ENCODE measurements around the gene SOCS7. TPM values are rescaled to one million over a fixed set of nuclear protein-coding genes. Genes with fewer than 3 reads are reported as not detected.
A peak's percentile ranks its signal among the peaks of the same experiment; 100 is the strongest.

The SOCS7 gene
- total RNA-seq, 1 donor from 2014 or later = 24.6 TPM

DNA sequence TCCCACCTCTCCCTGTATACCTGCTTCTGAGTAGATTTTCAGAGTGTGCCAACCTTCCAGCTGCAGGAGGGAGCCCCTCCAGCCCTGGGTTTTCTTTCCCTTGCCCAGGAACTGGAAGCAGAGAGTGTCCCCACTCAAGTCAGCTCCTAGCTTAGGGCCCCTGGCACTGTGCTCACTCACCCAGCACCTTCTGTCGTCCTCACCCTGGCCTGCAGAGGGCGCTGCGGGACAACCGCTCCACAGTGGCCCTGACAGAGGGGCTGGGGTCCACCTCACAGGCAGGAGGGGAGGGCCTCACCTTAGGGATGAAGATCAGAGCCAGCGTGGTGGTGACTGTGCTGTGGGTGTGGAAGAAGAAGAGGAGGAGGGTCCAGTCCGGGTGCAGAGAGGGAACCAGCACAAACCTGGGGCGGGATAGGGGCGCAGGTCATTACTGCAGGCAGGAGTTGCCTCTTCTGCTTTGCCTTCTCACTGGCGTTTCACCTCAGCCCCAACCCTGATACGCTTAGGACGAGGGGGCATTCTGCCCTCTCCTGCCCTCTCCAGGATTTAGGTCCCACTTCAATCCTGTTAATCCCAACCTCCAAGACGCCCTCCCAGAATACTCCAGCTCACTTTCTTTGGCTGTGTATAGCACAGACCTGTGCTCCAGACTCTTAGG lies 17.9 kb upstream of the SOCS7 start:
- ATAC-seq (no peak), DNase-seq (ENCODE audit: low spot score) (no peak)
- intact Hi-C loops (cut with DNase I) = no loop called here

DNA sequence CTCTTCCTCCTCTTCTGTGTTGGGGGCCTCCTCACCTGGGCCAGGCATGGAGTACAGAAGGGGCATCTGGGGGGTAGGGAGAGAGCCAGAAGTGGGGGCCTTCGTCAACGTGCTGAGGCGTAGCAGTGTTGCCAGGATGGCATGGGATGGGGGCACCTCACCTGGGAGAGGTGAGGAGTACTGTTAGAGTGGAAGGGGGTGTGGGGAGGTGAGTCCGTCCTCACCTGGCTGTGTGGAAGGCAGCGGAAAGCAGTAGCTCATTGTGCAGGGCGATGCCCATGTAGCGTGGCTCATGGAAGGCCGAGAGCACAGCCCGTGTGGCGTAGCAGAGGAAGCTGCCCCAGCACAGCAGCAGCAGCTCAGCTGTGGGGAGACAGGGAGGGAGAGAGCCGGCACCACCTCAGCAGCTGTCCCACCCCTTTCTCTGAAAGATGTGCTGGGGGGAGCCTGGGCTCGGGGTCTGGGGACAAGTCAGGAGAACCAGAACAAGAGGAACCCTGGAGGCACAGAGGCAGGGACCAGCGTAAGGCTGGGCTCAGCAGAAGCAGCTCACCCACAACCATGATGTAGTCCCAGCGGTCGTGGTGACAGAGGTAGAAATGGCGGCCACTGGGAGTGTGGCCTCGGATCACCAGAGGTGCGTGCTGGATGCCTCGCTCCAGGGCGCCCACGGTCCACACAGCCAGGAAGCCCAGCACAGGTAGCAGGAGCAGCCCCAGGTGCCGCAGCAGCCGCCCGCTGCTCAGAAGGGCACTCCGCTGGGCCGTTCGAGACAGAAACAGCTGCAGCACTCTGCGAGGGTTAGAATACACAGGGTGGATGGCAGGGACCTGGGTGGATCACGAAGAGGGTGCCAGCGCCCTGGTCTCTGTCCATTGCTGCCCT lies 16.9 kb upstream of the SOCS7 start:
- intact Hi-C loops (cut with DNase I) = no loop called here

DNA sequence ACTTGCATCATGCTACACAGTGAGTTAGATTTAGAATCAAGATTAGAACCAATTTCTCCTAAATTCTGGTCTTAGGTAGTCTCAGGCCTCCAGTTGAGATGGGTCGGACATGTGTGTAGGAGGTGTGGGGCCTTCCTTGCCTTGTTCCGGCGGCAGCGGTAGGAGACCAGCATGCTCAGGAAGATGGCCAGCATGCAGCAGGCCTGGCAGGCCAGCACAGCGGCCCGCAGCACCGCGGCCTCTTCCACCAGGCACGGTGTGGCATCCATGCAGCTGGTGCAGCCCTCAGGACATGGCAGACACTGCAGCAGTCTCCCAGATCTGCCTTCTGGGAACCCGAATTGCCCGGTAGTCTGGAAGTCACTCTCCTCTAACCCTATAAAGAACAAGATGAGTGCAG lies 14.8 kb upstream of the SOCS7 start:
- DNase-seq (ENCODE audit: low spot score) (no peak), ATAC-seq (no peak)
- intact Hi-C loops (cut with DNase I) = no loop called here

More for the DNA sequence above, 16.9 kb upstream of the SOCS7 start:
- DNase-seq (ENCODE audit: low spot score) (peak; percentile 37), ATAC-seq (no peak)

DNA sequence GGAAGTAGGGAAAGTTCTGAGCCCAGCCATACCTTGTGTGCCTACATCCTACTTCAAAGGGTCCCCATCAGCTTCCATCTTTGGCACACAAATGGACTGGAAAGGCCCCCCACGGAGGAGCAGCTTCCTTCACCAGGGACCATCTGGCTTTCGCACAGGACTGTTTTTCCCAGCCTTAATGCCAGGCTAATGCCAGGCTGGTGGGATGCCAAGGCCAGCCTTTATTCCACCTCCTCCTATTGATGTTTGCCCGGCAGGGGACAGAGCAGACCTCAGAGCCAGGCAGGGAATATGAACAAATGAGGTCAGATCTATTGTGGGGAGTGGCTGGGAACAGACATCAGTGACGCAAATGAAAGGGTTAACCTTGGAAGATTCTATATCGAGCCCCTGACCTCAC lies 13.6 kb upstream of the SOCS7 start:
- ATAC-seq = no peak
- intact Hi-C loops (cut with DNase I) = no loop called here
- no peak for DNase-seq (ENCODE audit: low spot score)

DNA sequence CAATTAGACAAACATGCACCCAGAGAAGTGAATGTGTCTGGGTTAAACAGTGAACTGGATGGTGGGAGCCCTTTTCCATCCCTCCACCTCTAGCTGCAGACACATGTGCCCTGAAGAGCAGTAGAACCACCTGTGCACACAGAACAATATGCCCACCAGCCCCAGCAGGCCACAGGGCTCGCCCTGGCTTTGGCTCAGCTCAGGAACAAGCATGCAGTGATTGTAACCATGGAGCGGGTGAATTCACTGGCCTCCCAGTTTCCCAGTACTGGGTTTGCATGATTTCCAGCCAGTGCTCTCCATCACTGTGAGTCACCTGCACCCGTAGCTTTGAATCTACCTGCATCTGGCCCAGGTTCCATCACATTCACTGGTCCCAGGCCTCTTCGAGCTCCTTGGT lies 13.1 kb upstream of the SOCS7 start:
- intact Hi-C loops (cut with DNase I) = no loop called here
- ATAC-seq = no peak
- DNase-seq (ENCODE audit: low spot score) = no peak

DNA sequence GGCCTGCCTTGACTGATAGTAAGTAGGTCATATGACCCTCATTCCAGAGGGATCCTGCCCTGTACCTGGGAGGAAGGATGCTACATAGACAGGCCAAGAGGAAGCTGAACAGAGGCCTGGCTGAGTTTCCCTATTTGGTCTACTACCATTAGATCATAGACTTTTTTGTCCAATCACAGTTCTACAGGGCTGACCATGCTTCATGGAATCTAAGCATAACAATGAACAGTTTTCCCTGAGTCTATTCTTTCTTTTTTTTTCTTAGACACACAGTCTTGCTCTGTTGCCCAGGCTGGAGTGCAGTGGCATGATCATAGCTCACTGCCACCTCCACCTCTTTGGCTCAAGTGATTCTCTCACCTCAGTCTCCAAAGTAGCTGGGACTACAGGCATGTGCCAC lies 11.8 kb upstream of the SOCS7 start:
- no peak for ATAC-seq
- no peak for DNase-seq (ENCODE audit: low spot score)
- intact Hi-C loops (cut with DNase I) = no loop called here

DNA sequence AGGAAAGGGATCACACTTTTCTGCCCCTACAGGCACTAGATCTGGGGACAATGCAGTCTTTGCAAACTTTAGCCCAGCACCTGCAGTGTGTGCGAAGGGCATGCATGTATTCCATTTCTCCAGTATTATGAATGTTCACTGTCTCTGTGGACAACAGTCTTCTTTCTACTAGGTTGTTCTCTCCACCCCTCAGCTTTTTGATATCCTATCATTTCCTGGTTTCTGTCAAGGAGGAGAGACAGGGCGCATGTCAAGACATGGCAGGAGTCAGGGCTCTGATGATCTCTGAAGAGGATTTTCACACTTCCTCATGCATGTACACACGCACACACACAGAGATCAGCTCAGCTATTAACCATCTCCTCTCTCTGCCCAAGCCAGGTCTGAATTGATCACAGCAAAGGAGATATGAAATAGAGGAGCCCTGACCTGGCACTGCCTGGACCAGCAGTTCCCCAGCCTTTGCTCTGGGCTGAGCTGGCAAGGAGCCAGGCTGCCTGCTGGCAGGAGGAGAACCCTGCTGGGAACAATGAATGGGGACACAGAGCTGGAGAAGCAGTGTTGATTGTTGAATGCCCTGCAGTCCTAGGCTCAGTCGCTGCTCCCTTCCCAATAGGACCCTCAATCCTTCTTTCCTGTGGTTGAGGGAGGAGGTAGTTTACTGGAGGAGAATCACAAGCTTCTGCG lies 10.5 kb upstream of the SOCS7 start:
- peak; percentile 77 for DNase-seq (ENCODE audit: low spot score)
- intact Hi-C loops (cut with DNase I) = no loop called here
- peak; percentile 54 for ATAC-seq

DNA sequence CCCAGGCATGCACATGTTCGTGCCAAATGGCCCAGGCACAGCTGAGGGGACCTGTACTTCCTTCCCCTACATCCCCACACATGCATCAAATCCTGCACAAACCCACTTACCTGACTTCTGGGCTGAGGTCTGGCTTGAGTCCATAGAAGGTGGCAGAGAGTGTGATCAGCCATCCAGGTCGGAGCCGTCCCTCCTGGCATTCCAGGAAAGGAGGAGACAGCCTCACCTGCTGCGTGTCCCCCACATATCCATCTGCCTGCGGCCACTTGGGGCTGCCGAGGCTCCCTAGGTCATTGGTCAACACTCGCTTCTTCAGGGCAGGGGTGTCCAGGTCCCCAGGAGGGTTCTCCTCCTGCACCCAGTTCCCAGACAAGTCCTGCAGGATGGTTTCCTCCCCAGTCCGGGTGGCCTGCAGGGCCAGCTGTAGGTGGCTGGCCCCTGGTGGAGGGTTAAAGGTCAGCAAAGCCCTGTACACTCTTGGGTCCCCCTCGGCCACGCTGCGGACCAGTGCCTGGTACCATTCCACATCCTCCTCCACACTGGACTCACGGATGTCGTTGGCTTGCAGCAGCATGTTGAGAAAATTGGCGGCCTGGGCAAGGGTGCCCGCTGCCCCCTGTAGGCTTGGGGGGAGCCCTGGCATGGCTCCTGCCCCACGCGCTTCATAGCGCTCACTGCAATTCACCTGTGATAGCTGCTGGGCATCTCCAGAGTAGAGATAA lies 8.6 kb upstream of the SOCS7 start:
- intact Hi-C loops (cut with DNase I) = no loop called here
- ATAC-seq = no peak

DNA sequence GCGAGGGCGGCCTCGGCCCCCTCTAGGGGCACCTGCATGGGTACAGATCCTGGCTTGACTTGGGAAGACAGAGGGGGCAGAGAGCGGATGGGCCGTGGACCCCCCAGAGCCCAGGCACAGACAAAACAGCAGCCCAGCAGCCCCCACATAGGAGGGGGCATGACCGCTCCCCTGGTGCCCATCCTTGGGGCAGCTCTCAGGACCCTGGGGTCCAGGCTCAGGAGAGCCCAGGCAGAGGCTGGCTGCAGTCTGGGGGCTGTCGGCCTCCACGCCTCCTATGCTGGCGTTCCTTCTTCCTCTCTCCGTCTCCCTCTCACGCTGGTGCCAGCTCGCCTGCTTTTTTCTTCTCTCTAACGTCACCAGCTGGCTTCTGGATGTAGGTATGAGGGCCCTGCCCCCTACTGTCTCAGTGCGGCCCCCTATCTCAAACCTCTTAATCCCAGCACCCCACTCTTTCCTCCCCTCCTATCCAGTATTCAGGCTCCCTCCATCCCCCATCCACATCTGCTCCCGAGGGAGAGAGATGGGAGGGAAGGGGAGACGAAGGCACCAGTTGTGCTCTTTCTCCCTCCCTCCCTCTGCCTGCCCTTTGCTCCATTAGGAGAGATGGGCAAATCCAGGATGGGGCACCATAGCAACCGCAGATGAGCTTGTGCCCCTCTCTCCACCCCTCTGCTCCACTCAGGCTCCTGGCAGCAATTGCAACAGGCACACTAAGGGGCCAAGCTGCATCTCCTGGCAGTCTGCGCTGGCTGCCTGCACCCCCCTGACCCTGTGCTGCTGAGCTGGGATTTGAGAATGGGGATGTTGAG lies 7.8 kb upstream of the SOCS7 start, which contains the start of gene GPR179:
Gene GPR179 (minus strand): TSS at position 349 of the 812 bp plus-strand sequence. CDS start 167 bp downstream, at position 182.
- ATAC-seq (no peak), DNase-seq (ENCODE audit: low spot score) (no peak)
- intact Hi-C loops (cut with DNase I) = no loop called here

More for the DNA sequence above, 8.6 kb upstream of the SOCS7 start:
- DNase-seq (ENCODE audit: low spot score) = no peak

DNA sequence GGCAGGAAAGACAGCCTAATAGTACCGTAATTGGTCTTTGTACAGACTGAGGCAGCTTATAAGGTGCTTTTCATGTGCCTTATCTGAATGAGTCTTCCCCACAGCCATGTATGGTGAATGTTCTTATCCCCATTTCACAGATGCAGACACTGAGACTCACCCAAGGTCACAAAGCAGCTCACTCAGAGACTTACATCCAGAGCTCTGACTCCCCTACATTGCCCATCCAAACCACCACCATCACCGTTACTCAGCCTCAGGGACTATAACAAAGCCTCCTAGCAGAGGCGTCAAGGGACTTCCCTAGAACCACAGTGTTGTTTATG lies 7.3 kb upstream of the SOCS7 start:
- DNase-seq (ENCODE audit: low spot score) (no peak), ATAC-seq (no peak)
- intact Hi-C loops (cut with DNase I) = no loop called here

DNA sequence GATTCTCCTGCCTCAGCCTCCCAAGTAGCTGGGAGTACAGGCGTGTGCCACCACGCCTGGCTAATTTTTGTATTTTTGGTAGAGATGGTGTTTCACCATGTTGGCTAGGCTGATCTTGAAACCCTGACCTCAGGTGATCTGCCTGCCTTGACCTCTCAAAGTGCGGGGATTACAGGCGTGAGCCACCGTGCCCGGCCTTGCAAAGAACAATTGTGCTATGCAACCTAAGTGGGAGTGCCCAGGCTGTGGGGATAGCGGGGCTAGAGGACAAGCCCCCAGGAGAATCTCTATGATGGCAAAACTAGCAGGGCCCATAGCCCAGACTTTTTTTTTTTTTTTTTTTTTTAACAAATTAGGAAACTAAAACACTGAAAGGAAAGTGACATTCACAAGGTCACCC lies 5.9 kb upstream of the SOCS7 start:
- intact Hi-C loops (cut with DNase I) = no loop called here
- ATAC-seq = no peak
- no peak for DNase-seq (ENCODE audit: low spot score)

DNA sequence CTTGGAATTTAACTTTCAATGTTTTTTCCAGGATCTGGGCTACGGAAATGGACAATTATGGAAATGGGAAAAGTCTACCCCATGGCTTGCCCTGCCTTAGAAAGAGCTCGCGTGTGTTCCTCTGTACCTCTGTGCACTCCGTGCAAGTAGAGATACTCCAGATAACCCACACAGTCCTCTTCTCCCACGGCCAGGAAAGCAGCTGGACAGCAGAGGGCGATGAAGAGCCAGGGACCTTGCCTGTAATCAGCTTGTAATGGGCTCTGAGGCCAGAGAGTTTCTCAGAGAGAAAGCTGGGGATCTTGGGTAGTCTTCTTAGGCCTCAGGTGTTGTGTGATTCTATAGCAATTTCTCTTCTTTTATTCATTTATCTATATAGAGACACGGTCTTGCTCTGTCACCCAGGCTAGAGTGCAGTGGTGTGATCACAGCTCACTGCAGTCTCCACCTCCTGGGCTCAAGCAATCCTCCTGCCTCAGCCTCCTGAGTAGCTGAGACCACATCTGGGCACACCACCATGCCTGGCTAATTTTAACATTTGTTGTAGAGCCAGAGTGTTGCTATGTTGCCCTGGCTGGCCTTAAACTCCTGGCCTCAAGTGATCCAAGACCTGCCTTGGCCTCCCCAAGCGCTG lies 2.4 kb upstream of the SOCS7 start:
- DNase-seq (ENCODE audit: low spot score) (peak; percentile 92), ATAC-seq (peak; percentile 77)
- intact Hi-C loops (cut with DNase I) = no loop called here

DNA sequence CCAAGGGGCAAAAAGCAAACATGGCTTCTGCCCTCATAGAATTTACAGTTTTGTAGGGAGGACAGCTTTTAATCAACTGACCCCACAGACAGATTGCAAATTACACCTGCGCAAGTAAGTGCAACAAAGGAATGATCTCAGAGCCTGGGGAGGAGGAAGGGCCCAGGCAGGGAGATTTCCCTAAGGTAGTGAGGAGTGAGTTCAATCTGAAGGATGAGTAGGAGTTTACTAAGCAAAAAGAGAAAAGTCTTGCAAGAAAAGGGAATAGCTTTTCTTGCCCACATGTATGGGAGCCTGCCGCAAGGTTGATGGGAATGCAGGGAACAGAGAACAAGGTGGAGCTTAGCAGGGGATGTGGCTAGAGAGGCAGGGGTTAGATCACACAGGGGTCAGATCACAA lies 1.6 kb upstream of the SOCS7 start:
- intact Hi-C loops (cut with DNase I) = loop anchor here (5.0 kb wide), 1 partner anchor 62 kb away; no protein-coding TSS in a partner anchor
- DNase-seq (ENCODE audit: low spot score) (peak; percentile 6), ATAC-seq (no peak)

DNA sequence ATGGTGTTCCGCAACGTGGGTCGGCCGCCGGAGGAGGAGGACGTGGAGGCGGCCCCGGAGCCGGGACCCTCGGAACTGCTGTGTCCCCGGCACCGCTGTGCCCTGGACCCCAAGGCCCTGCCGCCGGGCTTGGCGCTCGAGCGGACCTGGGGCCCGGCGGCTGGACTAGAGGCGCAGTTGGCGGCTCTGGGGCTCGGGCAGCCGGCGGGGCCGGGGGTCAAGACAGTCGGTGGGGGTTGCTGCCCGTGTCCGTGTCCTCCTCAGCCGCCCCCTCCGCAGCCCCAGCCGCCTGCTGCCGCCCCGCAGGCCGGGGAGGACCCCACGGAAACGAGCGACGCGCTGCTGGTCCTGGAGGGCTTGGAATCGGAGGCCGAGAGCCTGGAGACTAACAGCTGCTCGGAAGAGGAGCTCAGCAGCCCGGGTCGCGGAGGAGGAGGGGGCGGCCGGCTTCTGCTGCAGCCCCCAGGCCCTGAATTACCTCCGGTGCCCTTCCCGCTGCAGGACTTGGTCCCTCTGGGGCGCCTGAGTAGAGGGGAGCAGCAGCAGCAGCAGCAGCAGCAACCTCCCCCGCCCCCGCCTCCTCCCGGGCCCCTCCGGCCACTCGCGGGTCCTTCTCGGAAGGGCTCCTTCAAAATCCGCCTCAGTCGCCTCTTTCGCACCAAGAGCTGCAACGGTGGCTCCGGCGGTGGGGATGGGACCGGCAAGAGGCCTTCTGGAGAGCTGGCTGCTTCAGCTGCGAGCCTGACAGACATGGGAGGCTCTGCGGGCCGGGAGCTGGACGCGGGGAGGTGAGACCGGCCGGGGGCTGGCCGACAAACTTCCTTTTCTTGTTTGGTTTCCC lies 821 bp downstream of the SOCS7 start:
- ATAC-seq (no peak), DNase-seq (ENCODE audit: low spot score) (peak; percentile 71)
- intact Hi-C loops (cut with DNase I) = loop anchor here (5.0 kb wide), 1 partner anchor 60 kb away; no protein-coding TSS in a partner anchor

DNA sequence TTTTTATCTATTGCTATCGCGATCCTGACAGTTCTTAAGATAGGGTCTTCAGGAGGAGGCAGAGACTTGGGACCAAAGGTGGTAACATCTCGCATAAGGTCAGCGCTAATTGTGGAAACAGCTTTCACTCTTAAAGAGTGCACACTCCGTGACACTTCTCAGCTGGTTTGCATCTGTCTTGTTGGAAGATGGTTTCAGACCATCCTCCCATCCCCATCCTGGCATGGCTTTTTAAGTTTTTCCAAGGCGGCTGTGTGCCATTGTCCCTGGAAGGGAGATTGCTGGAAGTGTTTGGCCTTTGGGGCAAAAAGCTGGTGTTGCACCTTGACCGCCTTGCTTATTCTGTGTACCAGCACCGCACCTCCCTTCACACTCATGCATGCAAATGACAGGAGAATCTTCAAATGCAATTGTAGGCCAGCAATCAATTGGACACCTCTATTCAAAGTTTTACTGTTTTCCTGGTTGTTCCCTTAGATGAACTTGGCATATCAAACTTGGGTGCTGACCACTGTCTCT lies 1.5 kb downstream of the SOCS7 start:
- ATAC-seq (no peak), DNase-seq (ENCODE audit: low spot score) (no peak)
- intact Hi-C loops (cut with DNase I) = loop anchor here (5.0 kb wide), 1 partner anchor 59 kb away; no protein-coding TSS in a partner anchor

DNA sequence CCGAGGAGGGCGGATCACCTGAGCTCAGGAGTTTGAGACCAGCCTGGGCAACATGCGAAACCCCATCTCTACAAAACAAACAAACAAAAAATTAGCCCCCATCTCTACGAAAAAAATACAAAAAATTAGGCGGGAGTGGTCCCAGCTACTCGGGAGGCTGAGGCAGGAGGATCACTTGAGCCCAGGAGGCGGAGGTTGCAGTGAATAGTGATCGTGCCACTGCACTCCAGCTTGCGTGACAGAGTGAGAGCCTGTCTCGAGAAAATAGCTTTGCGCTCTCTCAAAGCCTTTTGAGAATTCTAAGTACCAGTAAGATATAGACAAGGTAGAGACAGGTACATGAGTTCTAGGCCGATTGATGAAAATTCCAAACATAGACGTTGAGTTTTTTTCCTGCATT lies 2.0 kb downstream of the SOCS7 start:
- ATAC-seq (no peak), DNase-seq (ENCODE audit: low spot score) (no peak)
- intact Hi-C loops (cut with DNase I) = loop anchor here (5.0 kb wide), 1 partner anchor 59 kb away; no protein-coding TSS in a partner anchor

DNA sequence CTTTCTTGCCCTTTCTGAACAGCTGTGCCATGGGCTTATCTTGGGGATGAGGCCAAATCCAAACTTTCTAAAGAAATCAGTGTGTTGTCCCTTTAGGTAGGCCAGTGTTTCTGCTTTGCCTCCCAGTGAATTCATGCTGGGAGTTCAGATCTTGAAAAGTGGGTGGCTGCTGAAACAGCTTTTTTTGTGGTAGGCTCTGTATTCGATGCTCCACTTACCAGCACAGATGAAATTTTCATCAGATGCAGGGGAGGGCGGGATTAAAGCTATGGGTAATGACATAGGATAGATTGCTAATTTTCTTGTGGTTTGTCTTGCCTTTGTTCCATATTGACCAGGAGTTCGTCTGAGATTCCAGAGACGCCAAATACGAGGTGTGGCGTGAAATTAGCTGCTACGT lies 2.8 kb downstream of the SOCS7 start:
- no peak for DNase-seq (ENCODE audit: low spot score)
- intact Hi-C loops (cut with DNase I) = loop anchor here (5.0 kb wide), 1 partner anchor 58 kb away; no protein-coding TSS in a partner anchor

More for the DNA sequence above, 2.8 kb downstream of the SOCS7 start:
- no peak for ATAC-seq
